HG02943 (cell line): ENCODE results near the gene RABIF.
"Not testable (repeated sequence)": the region's sequence is repeated elsewhere in the genome, so short reads cannot be mapped to it uniquely, and the experiment has no call there.

Experiments used
- ATAC-seq: cut with Tn5 transposase; IDR thresholded peaks from one replicate; pipeline ENCODE4 v1.9.1; 2021; ENCODE audit warnings: mild to moderate bottlenecking, low read depth, moderate library complexity; ENCODE audit not compliant: unreplicated experiment

Gene RABIF

GRCh38 chr1:202888531-202889360 lies at the start of gene RABIF:
Gene RABIF, minus strand, starts transcription at chr1:202889149. Its CDS starts 51 bp downstream, at chr1:202889098.
- peak; percentile 90 for ATAC-seq

DNA sequence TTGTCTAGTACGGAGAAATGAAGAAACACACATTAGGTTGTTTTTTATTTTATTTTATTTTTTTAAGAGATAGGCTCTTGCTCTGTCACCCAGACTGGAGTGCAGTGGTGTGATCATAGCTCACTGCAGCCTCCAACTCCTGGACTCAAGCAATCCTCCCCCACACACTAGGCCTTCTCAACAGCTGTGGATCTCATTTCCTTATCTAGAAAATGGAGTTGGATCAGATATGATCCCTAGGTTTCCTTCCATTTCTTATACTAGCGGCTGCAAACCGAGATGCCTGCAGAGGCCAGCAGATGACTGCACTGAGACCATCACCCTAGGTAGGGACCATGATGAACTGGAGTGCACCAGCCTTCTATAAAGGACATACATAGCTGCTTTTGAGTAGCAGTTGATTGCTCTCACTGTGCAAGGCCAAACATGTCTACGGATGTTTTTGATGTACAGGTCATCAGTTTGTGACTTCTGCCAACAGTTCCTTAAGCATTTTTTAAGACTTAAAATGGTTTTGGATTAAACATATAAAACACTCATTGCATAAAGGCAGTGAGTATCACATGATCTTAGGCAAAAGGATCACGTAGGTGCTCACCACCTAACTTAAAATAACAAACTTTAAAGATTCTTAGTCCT lies 49.5 kb upstream of the RABIF start:
- ATAC-seq: no peak

GRCh38 chr1:202936409-202936808 lies 47.5 kb upstream of the RABIF start:
- not testable (repeated sequence) for ATAC-seq

DNA sequence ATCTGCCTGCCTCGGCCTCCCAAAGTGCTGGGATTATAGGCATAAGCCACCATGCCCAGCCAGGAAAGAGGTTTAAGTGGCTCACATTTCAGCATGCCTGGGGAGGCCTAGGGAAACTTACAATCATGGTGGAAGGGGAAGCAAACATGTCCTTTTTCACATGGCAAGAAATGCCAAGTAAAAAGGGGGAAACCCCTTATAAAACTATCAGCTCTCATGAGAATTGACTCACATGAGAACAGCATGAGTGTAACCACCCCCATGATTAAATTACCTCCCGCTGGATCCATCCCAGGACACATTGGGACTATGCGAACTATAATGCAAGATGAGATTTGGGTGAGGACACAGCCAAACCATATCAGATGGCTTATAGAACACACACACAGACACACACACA lies 46.9 kb upstream of the RABIF start:
- ATAC-seq: no peak

DNA sequence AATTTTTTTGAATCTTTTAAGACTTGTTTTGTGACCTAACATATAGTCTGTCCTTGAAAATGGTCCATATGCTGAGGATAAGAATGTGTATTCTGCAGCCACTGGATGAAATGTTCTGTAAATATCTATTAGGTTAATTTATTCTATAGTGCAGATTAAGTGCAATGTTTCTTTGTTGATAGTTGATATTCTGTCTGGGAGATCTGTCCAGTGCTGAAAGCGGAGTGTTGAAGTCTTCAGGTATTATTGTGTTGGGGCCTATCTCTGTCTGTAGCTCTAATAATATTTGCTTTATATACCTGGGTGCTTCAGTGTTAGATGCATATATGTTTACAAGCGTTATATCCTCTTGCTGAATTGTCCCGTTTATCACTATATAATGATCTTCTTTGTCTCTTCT lies 45.8 kb upstream of the RABIF start:
- no peak for ATAC-seq

DNA sequence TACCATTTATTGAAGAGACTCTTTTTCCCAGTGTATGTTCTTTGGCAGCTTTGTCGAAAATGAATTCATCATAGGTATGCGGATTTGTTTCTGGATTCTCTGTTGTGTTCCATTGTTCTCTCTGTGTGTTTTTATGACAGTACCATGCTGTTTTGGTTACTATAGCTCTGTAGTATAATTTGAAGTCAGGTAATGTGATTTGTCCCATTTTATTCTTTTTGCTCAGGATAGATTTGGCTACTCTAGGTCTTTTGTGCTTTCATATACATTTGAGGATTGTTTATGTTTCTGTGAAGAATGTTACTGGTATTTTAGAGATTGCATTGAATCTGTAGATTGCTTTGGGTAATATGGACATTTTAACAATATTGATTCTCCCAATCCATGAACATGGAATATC lies 43.5 kb upstream of the RABIF start:
- ATAC-seq: no peak

DNA sequence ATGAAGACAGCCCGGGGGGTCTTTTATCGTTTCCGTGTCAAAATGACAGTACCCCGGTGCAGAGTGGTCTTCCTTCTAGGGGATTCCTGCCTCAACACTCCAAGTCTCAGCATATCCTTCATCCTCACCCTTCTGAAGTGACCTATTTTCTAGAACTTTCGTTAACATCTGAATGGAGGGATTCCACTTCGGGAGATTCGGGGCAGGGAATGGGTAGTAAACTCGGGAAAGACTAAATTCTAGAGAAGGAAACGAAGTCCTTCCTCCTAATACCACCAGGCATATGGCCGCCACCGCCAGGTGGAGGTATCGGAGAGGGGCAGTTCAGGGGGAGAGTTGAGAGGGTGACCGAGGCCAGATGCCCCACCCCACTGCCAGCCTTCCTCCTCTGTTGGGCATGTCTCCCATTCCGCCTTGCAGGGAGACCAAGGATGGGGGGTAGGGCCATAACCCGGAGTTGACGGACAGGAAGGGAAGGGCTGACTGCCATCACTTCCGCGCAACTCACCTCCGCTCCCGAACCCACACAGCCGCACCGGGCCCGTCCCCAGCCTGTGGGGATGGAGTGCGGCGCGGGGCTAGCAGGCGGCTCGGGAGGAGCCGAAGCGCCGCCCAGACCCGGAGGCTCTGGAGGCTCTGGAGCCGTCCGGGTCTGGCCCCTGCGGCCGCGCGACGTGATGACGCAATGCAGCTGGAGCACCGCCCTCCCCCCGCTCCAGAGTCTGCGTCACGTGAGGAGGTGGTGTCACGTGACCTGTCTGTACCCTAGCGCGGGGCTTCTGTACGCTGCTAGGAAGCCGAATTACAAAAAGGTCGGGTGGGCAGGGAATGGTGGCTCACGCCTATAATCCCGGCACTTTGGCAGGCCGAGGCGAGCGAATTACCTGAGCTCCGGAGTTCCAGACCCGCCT lies 37.9 kb upstream of the RABIF start, which contains the start of gene KLHL12:
Gene KLHL12 (minus strand): TSS at position 654 of the 911 bp plus-strand sequence. CDS start 2,072 bp downstream, outside the sequence.
- ATAC-seq: peak; percentile 84

- ATAC-seq: no peak
These were observed 34.6 kb upstream of the RABIF start for GRCh38 chr1:202923533-202923932.

DNA sequence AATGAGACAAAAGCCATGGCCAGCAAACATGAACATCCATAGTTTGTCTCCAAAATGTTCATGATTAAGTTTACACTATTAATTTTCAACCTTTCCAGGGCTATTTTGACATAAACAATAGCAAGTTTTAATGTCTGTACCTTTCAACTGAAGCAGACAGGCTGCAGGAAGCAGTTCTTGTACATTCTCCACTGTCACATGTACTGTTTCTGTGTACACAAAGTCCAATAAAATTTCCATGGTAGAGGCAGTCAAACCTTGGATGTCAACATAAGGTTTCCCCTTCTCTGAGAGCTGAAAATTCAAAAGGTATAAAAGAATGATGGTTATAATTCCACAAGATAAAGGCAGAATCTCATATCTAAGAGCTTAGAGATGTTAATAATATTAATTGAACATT lies 30.7 kb upstream of the RABIF start:
- ATAC-seq: no peak

- ATAC-seq: no peak
These were observed 26.2 kb upstream of the RABIF start for GRCh38 chr1:202915146-202915545.

GRCh38 chr1:202912476-202912875 lies 23.5 kb upstream of the RABIF start:
- ATAC-seq: not testable (repeated sequence)

DNA sequence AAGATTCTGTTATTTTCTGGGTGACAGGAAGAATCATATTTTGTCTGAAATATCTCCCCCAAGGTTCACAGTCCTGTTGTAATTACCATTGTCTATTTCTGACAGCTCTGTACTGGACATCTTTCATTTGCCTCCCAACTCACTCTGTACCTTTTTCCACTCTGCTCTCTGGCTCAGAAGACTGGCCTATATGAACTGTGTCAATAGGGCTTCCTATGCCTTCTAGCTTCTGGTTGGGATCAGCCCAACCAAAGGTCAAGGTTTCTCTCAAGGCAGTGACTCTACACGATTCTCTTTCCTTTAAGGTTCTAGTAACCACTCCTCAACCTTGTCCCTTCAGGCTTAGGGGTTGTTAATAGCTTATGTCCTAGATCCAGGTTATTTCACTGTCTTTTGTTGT lies 20.5 kb upstream of the RABIF start:
- ATAC-seq: no peak

GRCh38 chr1:202908998-202909397 lies 20.0 kb upstream of the RABIF start:
- ATAC-seq: no peak

- no peak for ATAC-seq
These were observed 16.4 kb upstream of the RABIF start for GRCh38 chr1:202905331-202905730.

- ATAC-seq: not testable (repeated sequence)
These were observed 14.9 kb upstream of the RABIF start for GRCh38 chr1:202903808-202904207.

DNA sequence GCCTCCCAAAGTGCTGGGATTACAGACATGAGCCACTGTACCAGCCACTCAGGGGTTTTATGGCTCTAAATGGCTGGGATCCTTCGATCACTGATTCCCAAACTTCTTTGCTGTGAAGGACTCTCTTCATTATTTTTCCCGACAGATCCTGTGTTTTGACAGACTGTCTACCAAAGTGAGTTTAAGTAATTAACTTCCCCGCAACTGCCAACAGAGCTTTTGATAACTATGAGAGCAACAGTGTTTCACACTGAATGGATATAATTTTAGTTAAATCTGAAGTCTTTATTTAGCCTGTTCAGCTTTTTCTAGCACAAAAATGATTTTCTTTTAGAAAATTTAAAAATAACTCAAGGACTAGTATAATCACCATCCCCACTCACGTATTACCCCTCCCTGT lies 12.6 kb upstream of the RABIF start:
- ATAC-seq: no peak

- ATAC-seq: no peak
These were observed 3.6 kb upstream of the RABIF start for GRCh38 chr1:202892501-202892900.

GRCh38 chr1:202890392-202890791 lies 1.4 kb upstream of the RABIF start:
- no peak for ATAC-seq

- ATAC-seq: no peak
These were observed 773 bp downstream of the RABIF start for GRCh38 chr1:202888221-202888530.

DNA sequence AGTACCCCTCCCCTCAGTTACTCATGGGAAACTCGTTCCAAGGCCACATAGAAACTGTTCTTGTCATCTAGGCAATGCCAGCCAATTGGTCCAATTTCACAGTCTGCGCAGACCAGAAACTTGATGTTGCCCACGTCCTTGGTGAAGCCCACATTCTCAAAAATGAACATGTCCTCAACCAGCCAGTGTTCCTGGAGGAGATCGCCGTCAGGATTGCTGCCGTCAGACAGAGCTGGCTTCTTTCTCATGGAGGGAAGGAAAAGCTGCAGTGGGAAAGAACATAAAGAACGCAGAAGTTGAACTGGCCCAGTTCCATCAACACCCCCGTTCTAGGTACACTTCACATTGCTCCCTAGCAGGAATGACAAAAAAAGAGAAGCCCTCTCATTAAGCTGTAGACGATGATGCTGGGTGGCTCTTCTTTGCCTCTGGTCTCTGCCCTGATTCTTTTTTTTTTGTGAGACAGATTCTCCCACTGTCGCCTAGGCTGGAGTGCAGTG lies 7.9 kb downstream of the RABIF start:
- no peak for ATAC-seq

- ATAC-seq: no peak
These were observed 8.9 kb downstream of the RABIF start for GRCh38 chr1:202880062-202880461.
